IPS-18c (cell line): ENCODE results near the gene OR6K3.

Source experiments
- H3K4me3 ChIP-seq: 2 replicates; pipeline ENCODE4 v1.7.0; 2013; ENCODE audit warnings: low read depth, mild to moderate bottlenecking, low read length, moderate library complexity; ENCODE audit not compliant: insufficient read depth
- H3K9me3 ChIP-seq: one replicate; pipeline ENCODE4 v1.6.1; 2013; ENCODE audit warnings: mild to moderate bottlenecking, low read length, moderate library complexity; ENCODE audit not compliant: control insufficient read depth, insufficient read depth

Gene OR6K3, protein sequence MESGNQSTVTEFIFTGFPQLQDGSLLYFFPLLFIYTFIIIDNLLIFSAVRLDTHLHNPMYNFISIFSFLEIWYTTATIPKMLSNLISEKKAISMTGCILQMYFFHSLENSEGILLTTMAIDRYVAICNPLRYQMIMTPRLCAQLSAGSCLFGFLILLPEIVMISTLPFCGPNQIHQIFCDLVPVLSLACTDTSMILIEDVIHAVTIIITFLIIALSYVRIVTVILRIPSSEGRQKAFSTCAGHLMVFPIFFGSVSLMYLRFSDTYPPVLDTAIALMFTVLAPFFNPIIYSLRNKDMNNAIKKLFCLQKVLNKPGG

DNA sequence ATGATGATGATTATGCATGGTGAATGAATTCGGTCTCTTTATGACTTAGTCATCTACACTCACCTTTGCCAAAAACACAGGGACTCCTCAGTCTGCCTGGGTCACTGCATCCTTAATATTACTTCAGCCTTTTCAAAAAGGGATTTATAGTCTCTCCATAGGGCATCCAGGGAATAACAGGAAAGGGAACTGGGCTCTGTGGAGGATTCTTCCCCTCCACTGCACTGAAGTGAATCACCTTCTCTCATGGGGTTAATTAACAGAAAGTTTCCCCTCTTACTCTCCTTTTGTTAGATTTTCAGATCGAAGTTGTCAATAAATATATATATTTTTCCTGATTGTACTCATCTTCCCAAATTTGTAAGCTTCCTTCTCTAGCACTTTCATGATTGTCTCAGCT, at the start of gene OR6K3:
TSS of gene OR6K3 (minus strand) at position 101 of the 400 bp plus-strand sequence. CDS start 2,605 bp downstream, outside the sequence.
- no peak within 1 kb of the TSS for H3K4me3 ChIP-seq
- no peaks in the 10 kb centered on the region for H3K9me3 ChIP-seq

DNA sequence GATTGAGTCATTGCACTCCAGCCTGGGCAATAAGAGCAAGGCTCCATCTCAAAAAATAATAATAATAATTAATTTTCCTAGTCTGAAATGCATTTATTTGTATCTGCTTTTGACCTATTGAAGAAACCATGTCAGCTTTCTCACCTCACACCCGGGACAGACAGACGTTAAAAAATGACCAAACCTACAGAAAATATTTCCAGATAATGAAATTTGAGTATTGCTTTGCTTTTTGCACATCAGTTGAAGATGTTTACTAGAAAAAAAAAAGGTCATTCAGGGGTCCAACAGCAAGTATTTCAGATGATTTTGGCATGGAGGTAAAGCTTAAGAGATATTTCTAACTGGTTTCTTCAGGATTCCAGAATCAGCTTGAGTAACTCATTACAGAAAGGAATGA, 33.9 kb upstream of the OR6K3 start, which contains the start of gene OR6K6:
TSS of gene OR6K6 (plus strand) at position 301 of the 400 bp plus-strand sequence. CDS start 168 bp downstream, outside the sequence.
- no peaks in the 10 kb centered on the region for H3K9me3 ChIP-seq
- no peak within 1 kb of the TSS for H3K4me3 ChIP-seq

DNA sequence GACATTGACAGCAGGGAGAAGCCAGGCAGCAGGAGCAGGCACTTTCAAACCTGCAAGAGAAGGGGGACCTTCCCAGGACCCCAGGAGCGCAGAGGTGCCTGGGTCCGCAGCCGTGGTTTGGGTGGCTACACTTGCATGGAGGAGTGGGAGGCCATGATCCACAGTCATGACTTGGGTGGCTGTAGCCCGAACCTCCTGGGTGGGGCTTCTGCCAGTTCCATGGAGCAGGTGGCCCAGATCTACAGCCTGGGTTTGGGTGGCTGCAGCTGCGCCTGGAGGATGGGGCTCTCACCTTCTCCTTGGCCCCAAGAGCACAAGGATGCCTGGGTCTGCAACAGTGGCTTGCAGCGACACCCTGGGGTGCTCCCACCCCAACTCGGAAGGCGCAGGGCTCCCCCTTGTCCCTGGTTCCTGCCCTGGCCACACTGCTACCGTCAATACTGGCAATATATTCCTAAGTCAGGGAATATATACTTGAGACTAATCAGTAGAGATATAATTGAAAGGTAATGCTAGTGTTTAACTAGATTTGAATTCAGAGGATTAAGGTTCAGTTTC, 31.7 kb upstream of the OR6K3 start:
- Histone ChIP-seq H3K9me3 (no peaks in the 10 kb centered on the region), H3K4me3 (no peak overlapping the region)

DNA sequence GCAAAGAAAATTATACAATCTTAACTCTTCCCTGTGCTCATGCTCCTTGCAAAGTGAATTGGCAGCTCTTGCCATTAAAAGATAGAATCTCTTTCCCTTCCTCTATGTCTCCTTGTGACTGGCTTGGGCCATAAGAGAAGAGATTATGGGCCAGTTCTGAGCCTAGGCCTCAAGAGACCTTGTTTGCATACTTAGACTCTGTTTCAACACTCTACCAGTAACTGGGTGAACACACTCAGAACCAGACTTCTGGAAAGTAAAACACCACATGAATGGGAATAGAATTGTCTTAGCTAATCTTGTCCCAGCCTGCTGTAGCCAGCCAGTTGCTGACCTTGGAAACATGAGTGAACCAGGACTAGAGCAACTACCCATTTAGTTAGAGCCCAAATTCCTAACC, 15.3 kb upstream of the OR6K3 start:
- H3K9me3 ChIP-seq, result no peaks in the 10 kb centered on the region
- no peak overlapping the region for H3K4me3 ChIP-seq

DNA sequence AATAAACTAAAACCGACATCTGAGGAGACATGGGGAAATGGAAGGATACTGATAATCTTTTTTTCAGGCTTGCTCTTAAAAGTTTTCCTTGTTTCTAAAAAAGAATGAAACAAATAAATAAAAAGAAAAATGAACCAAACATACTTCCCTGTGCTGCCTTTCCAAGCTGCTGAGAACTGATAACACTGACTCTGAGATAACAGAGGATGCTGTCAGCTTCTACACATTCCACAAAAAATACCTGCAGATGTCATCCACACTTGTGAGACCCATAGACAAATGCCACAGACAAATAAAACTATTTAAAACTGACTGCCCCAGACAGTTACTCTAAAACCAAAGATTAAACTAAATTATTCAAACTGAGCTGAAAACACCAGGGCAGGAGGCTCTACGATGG, 12.0 kb upstream of the OR6K3 start:
- H3K4me3 ChIP-seq, result no peak overlapping the region
- no peaks in the 10 kb centered on the region for H3K9me3 ChIP-seq

DNA sequence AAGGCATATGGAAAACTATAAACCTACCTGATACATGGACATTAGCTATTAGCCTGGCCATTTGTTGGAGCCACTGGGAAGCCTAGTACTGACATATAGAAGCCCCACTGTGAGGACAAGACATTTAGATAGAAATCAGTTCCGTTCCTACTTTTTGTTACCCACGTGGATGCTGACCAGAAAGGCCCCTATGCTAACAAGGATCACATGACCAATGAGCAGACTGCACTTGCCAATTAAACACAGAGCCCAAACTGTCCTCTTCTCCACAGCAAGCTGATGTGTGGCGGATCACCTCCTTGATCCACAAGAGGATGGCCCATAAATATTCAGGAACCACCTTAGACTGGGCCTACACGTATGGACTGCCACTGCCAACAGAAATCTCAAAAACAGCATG, 11.2 kb upstream of the OR6K3 start:
- Histone ChIP-seq H3K9me3 (no peaks in the 10 kb centered on the region), H3K4me3 (no peak overlapping the region)

DNA sequence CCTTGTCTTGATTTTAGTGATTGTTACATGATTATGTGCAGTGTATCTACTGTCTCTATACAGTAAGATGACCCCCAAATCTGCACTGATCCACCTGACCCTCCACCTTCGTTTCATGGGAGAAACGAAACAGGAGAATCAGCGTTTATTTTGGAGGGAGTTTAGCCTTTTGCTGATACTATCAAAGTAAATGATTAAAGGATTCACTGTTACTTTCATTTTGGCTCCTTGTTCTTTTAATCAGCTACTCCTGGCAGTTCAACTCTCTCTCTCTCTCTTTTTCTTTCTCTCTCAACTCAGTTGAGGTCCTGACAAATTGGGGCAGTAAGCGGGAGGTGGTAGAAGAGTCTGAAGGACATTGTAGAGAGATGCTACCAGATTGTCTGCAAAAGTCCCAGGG, 9.9 kb upstream of the OR6K3 start:
- H3K9me3 ChIP-seq, result no peaks in the 10 kb centered on the region

DNA sequence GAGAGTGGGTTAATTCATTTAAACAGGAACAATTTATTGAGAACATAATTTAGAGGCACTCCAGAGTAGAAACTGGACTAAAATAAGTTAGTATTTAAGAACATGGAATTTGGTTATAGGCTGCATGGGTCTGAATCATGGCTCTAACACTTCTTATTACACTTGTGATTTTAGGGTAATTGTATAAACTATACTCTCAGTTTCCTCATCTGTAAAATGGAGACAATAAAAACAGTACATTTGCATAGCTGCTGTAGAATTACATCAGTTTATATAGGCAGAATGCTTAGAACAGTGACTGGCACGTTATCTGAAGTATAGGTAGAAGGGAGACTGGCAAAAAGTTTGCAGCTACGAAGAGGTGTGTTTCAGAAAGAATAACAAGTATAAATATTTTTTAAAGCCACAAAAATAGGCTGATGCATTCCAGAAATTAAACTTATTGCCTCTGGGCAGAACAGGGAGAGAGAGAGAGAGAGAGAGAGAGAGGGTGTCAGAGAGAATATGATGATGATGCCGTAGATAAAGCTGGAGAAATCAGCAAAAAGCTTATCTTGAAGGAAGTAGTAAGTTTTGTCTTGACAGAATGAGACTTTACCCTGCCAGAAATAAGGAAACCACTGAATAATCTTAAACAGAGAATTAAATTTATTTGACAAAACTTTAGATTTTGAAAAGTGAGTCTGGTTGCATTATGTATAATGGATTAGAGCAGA, 8.1 kb upstream of the OR6K3 start:
- no peaks in the 10 kb centered on the region for H3K9me3 ChIP-seq
- no peak overlapping the region for H3K4me3 ChIP-seq

More for the DNA sequence above, 9.9 kb upstream of the OR6K3 start:
- no peak overlapping the region for H3K4me3 ChIP-seq

DNA sequence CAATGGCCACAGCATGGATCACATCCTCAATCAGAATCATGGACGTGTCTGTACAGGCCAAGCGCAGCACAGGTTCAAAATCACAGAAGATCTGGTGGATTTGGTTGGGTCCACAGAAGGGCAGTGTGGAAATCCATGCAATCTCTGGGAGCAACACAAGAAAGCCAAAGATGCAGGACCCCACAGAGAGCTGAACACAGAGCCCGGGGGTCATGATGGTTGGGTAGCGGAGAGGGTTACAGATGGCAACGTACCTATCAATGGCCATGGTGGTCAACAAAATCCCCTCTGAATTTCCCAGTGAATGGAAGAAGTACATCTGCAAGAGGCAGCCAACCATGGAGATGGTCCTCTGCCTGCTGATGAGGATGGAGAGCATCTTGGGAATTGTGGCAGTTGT, 3.9 kb upstream of the OR6K3 start:
- Histone ChIP-seq H3K9me3 (no peaks in the 10 kb centered on the region), H3K4me3 (no peak overlapping the region)

DNA sequence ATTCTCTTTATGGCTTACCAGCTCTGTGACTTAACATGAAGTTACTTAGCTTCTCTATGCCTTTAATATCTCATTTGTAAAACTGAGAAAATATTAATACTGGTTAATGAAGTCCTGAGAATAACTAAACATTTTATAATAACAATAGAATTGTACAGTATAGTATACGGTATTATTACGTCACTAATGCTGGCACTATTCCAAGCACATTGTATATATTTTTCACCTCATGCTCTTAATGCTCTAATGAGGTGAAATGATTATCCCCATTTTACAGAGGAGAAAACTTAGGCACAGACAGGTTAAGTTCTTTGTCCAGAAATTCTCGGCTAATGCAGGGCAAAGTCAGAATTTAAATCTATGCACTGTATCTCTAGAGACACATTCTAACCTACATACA, 856 bp downstream of the OR6K3 start:
- Histone ChIP-seq H3K9me3 (no peaks in the 10 kb centered on the region), H3K4me3 (no peak overlapping the region)

DNA sequence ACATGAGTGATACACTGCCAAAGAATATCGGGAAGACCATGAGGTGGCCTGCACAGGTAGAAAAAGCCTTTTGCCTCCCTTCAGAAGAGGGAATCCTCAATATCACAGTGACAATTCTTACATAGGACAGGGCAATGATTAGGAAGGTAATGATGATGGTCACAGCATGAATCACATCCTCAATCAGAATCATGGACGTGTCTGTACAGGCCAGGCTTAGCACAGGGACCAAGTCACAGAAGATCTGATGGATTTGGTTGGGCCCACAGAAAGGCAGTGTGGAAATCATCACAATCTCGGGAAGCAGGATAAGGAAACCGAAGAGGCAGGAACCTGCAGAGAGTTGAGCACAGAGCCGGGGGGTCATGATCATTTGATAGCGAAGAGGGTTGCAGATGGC, 3.2 kb downstream of the OR6K3 start:
- no peak overlapping the region for H3K4me3 ChIP-seq
- no peaks in the 10 kb centered on the region for H3K9me3 ChIP-seq

DNA sequence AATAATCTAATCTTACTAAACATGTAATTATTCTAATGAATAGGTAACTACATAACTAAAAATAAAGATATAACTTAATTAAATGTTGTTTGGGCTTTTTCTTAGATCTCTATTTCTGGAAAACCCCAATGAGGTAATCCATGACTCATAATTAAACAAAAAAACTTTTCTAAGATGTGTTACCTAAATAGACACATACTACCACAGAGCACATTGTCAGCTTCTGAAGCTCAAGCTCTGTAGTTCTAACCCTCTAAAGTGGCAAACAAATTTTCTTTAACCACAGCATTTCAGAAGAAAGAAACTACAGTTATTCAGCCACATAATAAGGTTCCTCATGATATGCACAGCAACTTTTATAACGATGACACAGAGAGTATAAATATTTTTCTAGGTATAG, 4.2 kb downstream of the OR6K3 start:
- no peaks in the 10 kb centered on the region for H3K9me3 ChIP-seq
- H3K4me3 ChIP-seq, result no peak overlapping the region

DNA sequence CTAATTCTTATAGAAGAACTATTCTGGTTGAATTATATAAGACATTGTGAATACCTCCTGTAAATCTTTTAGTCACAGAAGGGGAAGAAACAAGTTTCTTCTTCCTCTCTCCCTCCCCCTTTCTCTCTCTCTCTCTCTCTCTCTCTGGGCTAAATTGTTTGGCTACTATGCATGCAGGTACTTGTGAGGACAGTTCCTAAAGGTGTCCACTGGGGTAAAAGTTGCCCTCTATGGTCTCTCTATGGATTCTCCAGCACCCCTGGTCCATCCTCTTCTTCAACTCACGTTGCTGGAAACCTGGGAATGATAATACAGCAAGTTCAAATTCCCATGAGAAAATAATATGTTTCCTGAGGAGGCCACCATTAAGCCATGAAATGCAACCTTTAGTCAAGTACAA, 5.8 kb downstream of the OR6K3 start:
- H3K9me3 ChIP-seq, result no peaks in the 10 kb centered on the region
- H3K4me3 ChIP-seq, result no peak overlapping the region

DNA sequence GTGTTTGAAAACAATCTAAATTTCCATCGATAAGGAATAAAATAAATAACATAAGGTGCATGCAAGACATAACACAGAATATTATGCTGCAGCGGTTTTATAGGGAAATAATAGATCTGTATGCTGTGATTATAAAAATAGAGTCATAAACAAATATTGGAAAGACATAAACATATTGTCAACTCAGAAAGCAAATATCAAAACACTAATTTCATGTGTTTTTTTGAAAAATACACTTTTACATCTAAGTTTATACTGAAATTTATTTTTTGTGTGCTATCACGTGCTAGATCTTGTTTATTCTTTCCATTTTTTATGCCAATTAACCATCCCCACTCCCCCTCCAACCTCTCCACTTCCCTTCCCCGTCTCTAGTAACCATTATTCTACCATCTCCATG, 9.4 kb downstream of the OR6K3 start:
- H3K4me3 ChIP-seq, result no peak overlapping the region
- H3K9me3 ChIP-seq, result no peaks in the 10 kb centered on the region

DNA sequence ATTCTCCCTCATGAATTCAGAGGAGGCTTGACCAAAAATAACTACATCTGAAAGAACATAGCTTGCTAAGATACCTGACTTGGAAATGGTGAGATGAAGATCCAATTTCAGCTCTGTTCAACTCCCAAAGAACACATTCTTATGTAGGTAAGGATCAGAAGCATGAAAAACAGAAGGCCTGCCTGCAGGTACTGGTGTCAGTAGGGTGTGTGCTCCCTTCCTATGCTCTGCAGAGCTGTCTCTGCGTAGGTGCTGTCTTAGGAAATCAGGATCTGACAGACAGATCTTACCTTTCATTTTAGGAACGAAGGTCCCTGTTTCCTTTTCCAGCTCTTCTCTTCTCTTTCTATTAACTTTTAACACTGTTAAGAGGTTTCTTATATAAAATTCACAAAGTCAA, 14.4 kb downstream of the OR6K3 start:
- Histone ChIP-seq H3K4me3 (no peak overlapping the region), H3K9me3 (no peaks in the 10 kb centered on the region)

DNA sequence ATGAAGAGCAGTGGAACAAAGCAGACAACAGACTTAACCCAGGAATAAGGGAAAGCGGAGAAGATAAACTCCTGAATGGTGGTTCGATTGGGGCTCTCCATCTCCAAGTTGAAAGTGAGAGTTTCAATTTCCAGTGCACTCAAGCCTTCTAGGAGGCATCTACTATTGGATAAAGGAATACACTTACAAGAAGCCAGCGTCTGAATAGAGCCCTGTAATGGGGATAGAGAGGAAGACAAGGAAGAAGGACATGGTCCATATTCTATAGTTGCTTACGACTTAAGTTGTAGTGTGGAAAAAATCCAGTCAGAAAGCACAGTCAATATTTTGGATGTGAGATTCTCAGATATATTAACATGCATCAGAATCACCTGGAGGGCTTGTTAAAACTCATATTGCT, 20.0 kb downstream of the OR6K3 start, which contains the start of gene OR6K2:
TSS of gene OR6K2 (minus strand) at position 101 of the 400 bp plus-strand sequence. CDS start at position 101, 0 bp downstream.
- Histone ChIP-seq H3K9me3 (no peaks in the 10 kb centered on the region), H3K4me3 (no peak within 1 kb of the TSS)

DNA sequence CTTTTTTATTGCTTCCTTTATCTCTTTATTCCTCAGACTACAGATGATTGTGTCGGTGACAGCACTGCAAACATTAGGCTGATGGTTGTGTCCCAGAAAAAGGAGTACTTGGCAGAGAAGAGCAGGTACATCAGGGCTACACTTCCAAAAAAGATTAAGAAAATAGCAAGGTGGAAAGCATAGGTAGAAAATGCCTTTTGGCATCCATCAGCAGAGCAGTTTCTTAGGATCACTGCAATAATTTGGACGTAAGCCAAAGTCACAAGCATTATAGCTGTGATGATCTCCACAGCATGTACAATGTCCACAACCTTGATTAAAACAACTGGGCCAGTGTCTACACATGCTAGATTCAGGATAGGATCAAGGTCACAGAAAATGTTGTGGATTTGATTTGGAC, 25.9 kb downstream of the OR6K3 start:
- Histone ChIP-seq H3K4me3 (no peak overlapping the region), H3K9me3 (no peaks in the 10 kb centered on the region)

DNA sequence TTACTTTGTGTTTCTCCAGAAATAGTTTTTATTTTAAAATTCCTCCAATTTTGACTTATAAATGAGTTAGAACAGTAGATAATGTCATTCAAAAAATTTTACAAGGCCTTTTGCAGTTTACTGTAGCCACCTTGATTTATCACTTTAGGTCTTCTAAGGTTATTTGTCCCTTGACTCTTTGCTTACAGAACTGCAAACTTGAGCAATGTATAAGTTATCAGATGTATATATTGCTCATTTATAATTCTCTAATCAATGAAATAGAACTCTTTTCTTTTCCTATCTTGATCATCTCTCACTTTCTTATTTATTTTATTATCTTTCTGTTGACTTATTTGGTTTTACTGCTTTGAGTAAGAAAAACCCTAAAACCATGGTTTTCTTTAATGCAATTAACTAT, 28.2 kb downstream of the OR6K3 start:
- Histone ChIP-seq H3K9me3 (no peaks in the 10 kb centered on the region), H3K4me3 (no peak overlapping the region)
